ENCODE measurements around the gene ROBO3. TPM values are rescaled to one million over a fixed set of nuclear protein-coding genes. Genes with fewer than 3 reads are reported as not detected.

ROBO3 gene
- total and polyA plus RNA-seq, 2 donors = 4.5 to 11.2 TPM

DNA sequence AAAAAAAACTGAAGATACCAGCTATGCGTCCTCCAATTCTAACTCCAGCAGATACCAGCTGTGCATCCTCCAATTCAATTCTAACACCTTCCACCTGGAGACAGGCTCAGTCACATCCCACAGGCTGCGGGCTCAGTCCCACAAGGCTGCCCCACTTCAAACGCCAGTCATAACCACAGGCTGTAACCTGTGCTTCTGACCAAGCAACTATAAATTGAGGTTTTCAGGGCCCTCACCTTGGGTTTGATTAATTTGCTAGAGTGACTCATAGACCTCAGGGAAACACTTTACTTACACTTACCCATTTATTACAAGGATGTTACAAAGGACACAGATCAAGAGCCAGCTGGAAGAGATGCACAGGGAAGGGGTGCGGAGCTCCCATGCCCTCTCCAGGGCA lies 32.7 kb upstream of the ROBO3 start:
- H3K4me3 ChIP-seq (ENCODE audit: low read length in 2 of 2) = no peak overlapping the region
- peaks cover 0 to 5% of the 10 kb centered on the region in 2 donors for H3K4me1 ChIP-seq (ENCODE audit: control insufficient read depth in 2 of 2, insufficient read depth in 2 of 2, low read length in 2 of 2)
- no peaks in the 10 kb centered on the region for H3K9me3 ChIP-seq (ENCODE audit: control insufficient read depth in 2 of 2, insufficient read depth in 1 of 2, low read length in 1 of 2)
- H3K27me3 ChIP-seq (ENCODE audit: control insufficient read depth in 2 of 2, insufficient read depth in 1 of 2, low read length in 1 of 2) = peaks cover 6 to 22% of the 10 kb centered on the region in 2 donors
- no peaks in the 10 kb centered on the region for H3K36me3 ChIP-seq (ENCODE audit: control insufficient read depth in 2 of 2, insufficient read depth in 2 of 2, low read length in 1 of 2)
- no peak overlapping the region for H3K27ac ChIP-seq (ENCODE audit: low read depth in 1 of 2, low read length in 1 of 2)
- 64% methylated on average over 4 of the region's 4 CpGs for WGBS
- DNase-seq (ENCODE audit: low read depth in 6 of 9, low spot score in 9 of 9) = no peak

GRCh38 chr11:124834526-124835180 lies 30.6 kb upstream of the ROBO3 start:
- Histone ChIP-seq H3K27me3 (ENCODE audit: control insufficient read depth in 2 of 2, insufficient read depth in 1 of 2, low read length in 1 of 2) (peaks cover 26 to 43% of the 10 kb centered on the region in 2 donors), H3K36me3 (ENCODE audit: control insufficient read depth in 2 of 2, insufficient read depth in 2 of 2, low read length in 1 of 2) (no peaks in the 10 kb centered on the region), H3K4me1 (ENCODE audit: control insufficient read depth in 2 of 2, insufficient read depth in 2 of 2, low read length in 2 of 2) (peaks cover 0 to 9% of the 10 kb centered on the region in 2 donors), H3K9me3 (ENCODE audit: control insufficient read depth in 2 of 2, insufficient read depth in 1 of 2, low read length in 1 of 2) (no peaks in the 10 kb centered on the region), H3K27ac (ENCODE audit: low read depth in 1 of 2, low read length in 1 of 2) (no peak overlapping the region), H3K4me3 (ENCODE audit: low read length in 2 of 2) (no peak overlapping the region)
- DNase-seq (ENCODE audit: low read depth in 6 of 9, low spot score in 9 of 9) = no peak
- WGBS = 93% methylated on average over 3 of the region's 3 CpGs

DNA sequence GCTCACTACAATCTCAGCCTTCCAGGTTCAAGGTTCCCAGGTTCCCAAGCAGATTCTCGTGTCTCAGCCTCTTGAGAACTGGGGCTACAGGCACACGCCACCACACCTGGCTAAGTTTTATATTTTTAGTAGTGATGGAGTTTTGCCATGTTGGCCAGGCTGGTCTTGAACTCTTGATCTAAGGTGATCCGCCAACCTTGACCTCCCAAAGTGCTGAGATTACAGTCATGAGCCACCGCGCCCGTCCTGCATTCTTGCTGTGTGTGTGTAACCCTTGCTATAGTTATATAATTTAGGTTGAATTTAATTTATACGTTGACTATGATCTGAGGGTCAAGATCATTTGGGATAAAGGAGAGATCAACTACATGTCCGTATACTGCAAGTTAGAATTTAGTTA lies 29.3 kb upstream of the ROBO3 start:
- Histone ChIP-seq H3K4me3 (ENCODE audit: low read length in 2 of 2) (no peak overlapping the region), H3K27me3 (ENCODE audit: control insufficient read depth in 2 of 2, insufficient read depth in 1 of 2, low read length in 1 of 2) (peaks cover 34 to 53% of the 10 kb centered on the region in 2 donors), H3K27ac (ENCODE audit: low read depth in 1 of 2, low read length in 1 of 2) (no peak overlapping the region)

GRCh38 chr11:124837491-124837856 lies 27.8 kb upstream of the ROBO3 start:
- 14% methylated on average over 3 of the region's 3 CpGs for WGBS
- Histone ChIP-seq H3K36me3 (ENCODE audit: control insufficient read depth in 2 of 2, insufficient read depth in 2 of 2, low read length in 1 of 2) (no peaks in the 10 kb centered on the region), H3K4me1 (ENCODE audit: control insufficient read depth in 2 of 2, insufficient read depth in 2 of 2, low read length in 2 of 2) (peaks cover 0 to 9% of the 10 kb centered on the region in 2 donors), H3K27me3 (ENCODE audit: control insufficient read depth in 2 of 2, insufficient read depth in 1 of 2, low read length in 1 of 2) (peaks cover 42 to 66% of the 10 kb centered on the region in 2 donors), H3K4me3 (ENCODE audit: low read length in 2 of 2) (no peak overlapping the region), H3K9me3 (ENCODE audit: control insufficient read depth in 2 of 2, insufficient read depth in 1 of 2, low read length in 1 of 2) (no peaks in the 10 kb centered on the region), H3K27ac (ENCODE audit: low read depth in 1 of 2, low read length in 1 of 2) (no peak overlapping the region)
- DNase-seq (ENCODE audit: low read depth in 6 of 9, low spot score in 9 of 9) = peak in 5 of 9 donors; percentile 11 to 42 (median 14)

More for the DNA sequence above, 29.3 kb upstream of the ROBO3 start:
- no peaks in the 10 kb centered on the region for H3K36me3 ChIP-seq (ENCODE audit: control insufficient read depth in 2 of 2, insufficient read depth in 2 of 2, low read length in 1 of 2)
- H3K9me3 ChIP-seq (ENCODE audit: control insufficient read depth in 2 of 2, insufficient read depth in 1 of 2, low read length in 1 of 2) = no peaks in the 10 kb centered on the region
- WGBS = 96% methylated on average over 8 of the region's 8 CpGs
- H3K4me1 ChIP-seq (ENCODE audit: control insufficient read depth in 2 of 2, insufficient read depth in 2 of 2, low read length in 2 of 2) = peaks cover 0 to 9% of the 10 kb centered on the region in 2 donors
- DNase-seq (ENCODE audit: low read depth in 6 of 9, low spot score in 9 of 9) = no peak

DNA sequence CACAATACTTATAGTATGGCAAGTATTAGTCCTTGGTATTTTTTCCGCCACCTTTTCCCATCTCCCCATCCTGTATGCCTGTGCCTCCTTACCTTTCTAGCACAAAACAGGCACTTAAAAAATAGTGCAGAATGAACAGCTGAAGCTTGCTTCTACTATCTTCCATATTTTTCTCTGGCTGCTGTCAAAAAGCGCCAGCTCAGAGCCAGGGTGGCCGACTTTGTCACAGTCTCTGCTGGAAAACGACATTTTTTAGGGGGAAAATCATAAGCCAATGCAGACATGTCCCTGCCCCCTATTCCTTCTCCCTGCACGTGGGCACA lies 26.5 kb upstream of the ROBO3 start:
- Histone ChIP-seq H3K27ac (ENCODE audit: low read depth in 1 of 2, low read length in 1 of 2) (no peak overlapping the region), H3K27me3 (ENCODE audit: control insufficient read depth in 2 of 2, insufficient read depth in 1 of 2, low read length in 1 of 2) (peaks cover 55 to 77% of the 10 kb centered on the region in 2 donors), H3K36me3 (ENCODE audit: control insufficient read depth in 2 of 2, insufficient read depth in 2 of 2, low read length in 1 of 2) (no peaks in the 10 kb centered on the region), H3K9me3 (ENCODE audit: control insufficient read depth in 2 of 2, insufficient read depth in 1 of 2, low read length in 1 of 2) (peaks cover 0 to 4% of the 10 kb centered on the region in 2 donors), H3K4me3 (ENCODE audit: low read length in 2 of 2) (no peak overlapping the region), H3K4me1 (ENCODE audit: control insufficient read depth in 2 of 2, insufficient read depth in 2 of 2, low read length in 2 of 2) (peaks cover 0 to 9% of the 10 kb centered on the region in 2 donors)
- WGBS = 28% methylated on average over 5 of the region's 5 CpGs
- DNase-seq (ENCODE audit: low read depth in 6 of 9, low spot score in 9 of 9) = no peak

GRCh38 chr11:124839128-124839971 lies 25.9 kb upstream of the ROBO3 start:
- DNase-seq (ENCODE audit: low read depth in 6 of 9, low spot score in 9 of 9) = no peak
- Histone ChIP-seq H3K9me3 (ENCODE audit: control insufficient read depth in 2 of 2, insufficient read depth in 1 of 2, low read length in 1 of 2) (peaks cover 0 to 7% of the 10 kb centered on the region in 2 donors), H3K4me1 (ENCODE audit: control insufficient read depth in 2 of 2, insufficient read depth in 2 of 2, low read length in 2 of 2) (peaks cover 0 to 9% of the 10 kb centered on the region in 2 donors)

DNA sequence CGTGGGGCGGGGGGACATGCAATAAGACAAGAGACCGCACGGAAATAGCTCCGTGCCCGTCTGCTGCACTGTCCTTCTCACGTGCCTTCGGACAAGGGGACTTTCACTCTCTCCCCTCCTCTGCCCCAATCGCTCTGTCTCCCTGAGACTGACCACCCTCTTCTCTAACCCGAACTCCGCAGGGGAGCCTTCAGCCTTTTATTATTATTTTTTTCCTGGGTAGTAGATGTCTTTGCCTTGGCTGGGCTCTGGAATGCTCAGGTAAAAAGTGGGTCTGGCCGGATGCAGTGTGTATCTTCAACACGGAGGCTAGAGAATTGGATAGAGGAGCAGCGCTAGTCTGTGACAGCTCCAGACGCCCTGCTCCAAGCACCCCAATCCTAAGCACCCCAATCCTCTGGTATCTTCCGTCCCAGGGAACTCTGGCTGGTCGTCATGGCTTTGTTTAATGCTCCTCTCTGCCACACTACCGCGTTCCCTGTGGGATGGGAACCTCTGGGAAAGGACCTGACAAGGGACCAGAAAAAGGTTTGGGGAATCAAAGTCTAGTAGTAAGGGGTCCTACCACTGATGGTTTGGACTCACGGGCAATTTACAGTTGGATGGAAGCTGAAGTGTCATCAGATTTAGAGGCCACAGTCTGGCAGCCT lies 25.1 kb upstream of the ROBO3 start:
- Histone ChIP-seq H3K9me3 (ENCODE audit: control insufficient read depth in 2 of 2, insufficient read depth in 1 of 2, low read length in 1 of 2) (peaks cover 0 to 8% of the 10 kb centered on the region in 2 donors), H3K27me3 (ENCODE audit: control insufficient read depth in 2 of 2, insufficient read depth in 1 of 2, low read length in 1 of 2) (peaks cover 65 to 91% of the 10 kb centered on the region in 2 donors), H3K4me3 (ENCODE audit: low read length in 2 of 2) (no peak overlapping the region), H3K4me1 (ENCODE audit: control insufficient read depth in 2 of 2, insufficient read depth in 2 of 2, low read length in 2 of 2) (peaks cover 0 to 9% of the 10 kb centered on the region in 2 donors), H3K36me3 (ENCODE audit: control insufficient read depth in 2 of 2, insufficient read depth in 2 of 2, low read length in 1 of 2) (no peaks in the 10 kb centered on the region), H3K27ac (ENCODE audit: low read depth in 1 of 2, low read length in 1 of 2) (no peak overlapping the region)
- DNase-seq (ENCODE audit: low read depth in 6 of 9, low spot score in 9 of 9) = no peak
- 7% methylated on average over 20 of the region's 20 CpGs for WGBS

More at GRCh38 chr11:124839128-124839971, 25.9 kb upstream of the ROBO3 start:
- WGBS = 1% methylated on average over 87 of the region's 87 CpGs
- H3K27me3 ChIP-seq (ENCODE audit: control insufficient read depth in 2 of 2, insufficient read depth in 1 of 2, low read length in 1 of 2) = peaks cover 58 to 83% of the 10 kb centered on the region in 2 donors
- peak overlapping the region in 1 of 2 donors; percentile 18 for H3K4me3 ChIP-seq (ENCODE audit: low read length in 2 of 2)
- no peak overlapping the region for H3K27ac ChIP-seq (ENCODE audit: low read depth in 1 of 2, low read length in 1 of 2)
- no peaks in the 10 kb centered on the region for H3K36me3 ChIP-seq (ENCODE audit: control insufficient read depth in 2 of 2, insufficient read depth in 2 of 2, low read length in 1 of 2)

- Histone ChIP-seq H3K4me1 (ENCODE audit: control insufficient read depth in 2 of 2, insufficient read depth in 2 of 2, low read length in 2 of 2) (peaks cover 0 to 9% of the 10 kb centered on the region in 2 donors), H3K36me3 (ENCODE audit: control insufficient read depth in 2 of 2, insufficient read depth in 2 of 2, low read length in 1 of 2) (no peaks in the 10 kb centered on the region), H3K27ac (ENCODE audit: low read depth in 1 of 2, low read length in 1 of 2) (no peak overlapping the region), H3K9me3 (ENCODE audit: control insufficient read depth in 2 of 2, insufficient read depth in 1 of 2, low read length in 1 of 2) (peaks cover 0 to 8% of the 10 kb centered on the region in 2 donors), H3K4me3 (ENCODE audit: low read length in 2 of 2) (no peak overlapping the region), H3K27me3 (ENCODE audit: control insufficient read depth in 2 of 2, insufficient read depth in 1 of 2, low read length in 1 of 2) (peaks cover 70 to 95% of the 10 kb centered on the region in 2 donors)
- DNase-seq (ENCODE audit: low read depth in 6 of 9, low spot score in 9 of 9) = no peak
- 58% methylated on average over 1 of the region's 1 CpG for WGBS
Observed at GRCh38 chr11:124840666-124841065, 24.6 kb upstream of the ROBO3 start.

- H3K4me3 ChIP-seq (ENCODE audit: low read length in 2 of 2) = no peak overlapping the region
- no peak overlapping the region for H3K27ac ChIP-seq (ENCODE audit: low read depth in 1 of 2, low read length in 1 of 2)
- H3K9me3 ChIP-seq (ENCODE audit: control insufficient read depth in 2 of 2, insufficient read depth in 1 of 2, low read length in 1 of 2) = peaks cover 0 to 8% of the 10 kb centered on the region in 2 donors
- WGBS = 37% methylated on average over 3 of the region's 3 CpGs
- DNase-seq (ENCODE audit: low read depth in 6 of 9, low spot score in 9 of 9) = no peak
- peaks cover 76 to 96% of the 10 kb centered on the region in 2 donors for H3K27me3 ChIP-seq (ENCODE audit: control insufficient read depth in 2 of 2, insufficient read depth in 1 of 2, low read length in 1 of 2)
- peaks cover 0 to 9% of the 10 kb centered on the region in 2 donors for H3K4me1 ChIP-seq (ENCODE audit: control insufficient read depth in 2 of 2, insufficient read depth in 2 of 2, low read length in 2 of 2)
- no peaks in the 10 kb centered on the region for H3K36me3 ChIP-seq (ENCODE audit: control insufficient read depth in 2 of 2, insufficient read depth in 2 of 2, low read length in 1 of 2)
Observed at GRCh38 chr11:124841201-124841600, 24.0 kb upstream of the ROBO3 start.
